SK-N-SH treated with all-trans-retinoic acid at 6 μM for 48 hours (cell line): ENCODE results near the gene UBE2E1.

ENCODE experiments used
- ATAC-seq: fragments of 200-7000 bp; cut with Tn5 transposase; 3 replicates; pipeline ENCODE4 v1.9.1; 2020; ENCODE audit warnings: mild to moderate bottlenecking, moderate library complexity
- ARNTL ChIP-seq: fragments of 450-650 bp; formaldehyde crosslinking; IDR thresholded peaks from 2 replicates; pipeline ENCODE4 v1.5.0; 2020; ENCODE audit warnings: low read depth, mild to moderate bottlenecking, moderate library complexity, borderline replicate concordance
- BACH2 ChIP-seq: fragments of 250-450 bp; sonication (Bioruptor Pico); IDR thresholded peaks from 2 replicates; pipeline ENCODE4 v1.9.0; 2021; ENCODE audit warnings: mild to moderate bottlenecking, borderline replicate concordance
- CSDC2 ChIP-seq: fragments of 250-450 bp; sonication (Bioruptor Pico); IDR thresholded peaks from 2 replicates; pipeline ENCODE4 v1.5.0; 2020; ENCODE audit warnings: mild to moderate bottlenecking, moderate library complexity
- CSRNP3 ChIP-seq: fragments of 250-450 bp; sonication (Bioruptor Pico); IDR thresholded peaks from 2 replicates; pipeline ENCODE4 v1.5.1; 2021; ENCODE audit warnings: mild to moderate bottlenecking, moderate library complexity
- ESRRG ChIP-seq: fragments of 250-450 bp; sonication (Bioruptor Pico); IDR thresholded peaks from 2 replicates; pipeline ENCODE4 v1.6.1; 2021; ENCODE audit warnings: mild to moderate bottlenecking
- GLIS3 ChIP-seq: fragments of 250-450 bp; sonication (Bioruptor Pico); IDR thresholded peaks from 2 replicates; pipeline ENCODE4 v1.5.0; 2020; ENCODE audit warnings: mild to moderate bottlenecking, moderate library complexity
- ISL1 ChIP-seq: fragments of 250-450 bp; sonication (Bioruptor Pico); IDR thresholded peaks from 2 replicates; pipeline ENCODE4 v2.1.2; 2022; ENCODE audit warnings: mild to moderate bottlenecking, moderate library complexity
- OSR1 ChIP-seq: fragments of 250-450 bp; sonication (Bioruptor Pico); IDR thresholded peaks from 2 replicates; pipeline ENCODE4 v1.8.0; 2022; ENCODE audit warnings: moderate library complexity, mild to moderate bottlenecking, inconsistent platforms
- PATZ1 ChIP-seq: fragments of 250-450 bp; sonication (Bioruptor Pico); IDR thresholded peaks from 2 replicates; pipeline ENCODE4 v1.8.0; 2020; ENCODE audit warnings: mild to moderate bottlenecking, moderate library complexity, borderline replicate concordance
- RARB ChIP-seq: fragments of 250-450 bp; sonication (Bioruptor Pico); IDR thresholded peaks from 2 replicates; pipeline ENCODE4 v1.8.0; 2021; ENCODE audit warnings: mild to moderate bottlenecking, moderate library complexity
- TCF4 ChIP-seq: fragments of 250-450 bp; sonication (Bioruptor Pico); IDR thresholded peaks from 2 replicates; pipeline ENCODE4 v1.8.0; 2021; ENCODE audit warnings: mild to moderate bottlenecking, moderate library complexity, borderline replicate concordance
- TOX ChIP-seq: fragments of 250-450 bp; sonication (Bioruptor Pico); IDR thresholded peaks from 2 replicates; pipeline ENCODE4 v1.8.0; 2021; ENCODE audit warnings: mild to moderate bottlenecking, moderate library complexity, borderline replicate concordance
- TSHZ2 ChIP-seq: fragments of 250-450 bp; sonication (Bioruptor Pico); IDR thresholded peaks from 2 replicates; pipeline ENCODE4 v1.5.0; 2020; ENCODE audit warnings: mild to moderate bottlenecking, moderate library complexity
- ZC3H10 ChIP-seq: fragments of 250-450 bp; sonication (Bioruptor Pico); IDR thresholded peaks from 2 replicates; pipeline ENCODE4 v1.5.1; 2021; ENCODE audit warnings: mild to moderate bottlenecking, moderate library complexity
- ZFP30 ChIP-seq: fragments of 450-650 bp; formaldehyde crosslinking; IDR thresholded peaks from 2 replicates; pipeline ENCODE4 v1.5.0; 2022; ENCODE audit warnings: mild to moderate bottlenecking, moderate library complexity
- ZNF565 ChIP-seq: fragments of 450-650 bp; formaldehyde crosslinking; conservative IDR thresholded peaks from 2 replicates; pipeline ENCODE4 v1.5.0; 2020; ENCODE audit warnings: low read depth, mild to moderate bottlenecking, moderate library complexity
- ZNF70 ChIP-seq: fragments of 450-650 bp; formaldehyde crosslinking; IDR thresholded peaks from 2 replicates; pipeline ENCODE4 v1.5.0; 2020; ENCODE audit warnings: mild to moderate bottlenecking, moderate library complexity
- ZNF8 ChIP-seq: fragments of 450-650 bp; formaldehyde crosslinking; IDR thresholded peaks from 2 replicates; pipeline ENCODE4 v1.5.0; 2020; ENCODE audit warnings: mild to moderate bottlenecking, moderate library complexity
- TF ChIP-seq, protein P1 (sequence below): fragments of 250-450 bp; sonication (Bioruptor Pico); IDR thresholded peaks from 2 replicates; pipeline ENCODE4 v1.8.0; 2021; ENCODE audit warnings: low read depth, mild to moderate bottlenecking, moderate library complexity, borderline replicate concordance
- TF ChIP-seq, protein P2 (sequence below): fragments of 250-450 bp; sonication (Bioruptor Pico); IDR thresholded peaks from 2 replicates; pipeline ENCODE4 v1.5.1; 2020; ENCODE audit warnings: low read depth, mild to moderate bottlenecking, moderate library complexity

Gene UBE2E1

DNA sequence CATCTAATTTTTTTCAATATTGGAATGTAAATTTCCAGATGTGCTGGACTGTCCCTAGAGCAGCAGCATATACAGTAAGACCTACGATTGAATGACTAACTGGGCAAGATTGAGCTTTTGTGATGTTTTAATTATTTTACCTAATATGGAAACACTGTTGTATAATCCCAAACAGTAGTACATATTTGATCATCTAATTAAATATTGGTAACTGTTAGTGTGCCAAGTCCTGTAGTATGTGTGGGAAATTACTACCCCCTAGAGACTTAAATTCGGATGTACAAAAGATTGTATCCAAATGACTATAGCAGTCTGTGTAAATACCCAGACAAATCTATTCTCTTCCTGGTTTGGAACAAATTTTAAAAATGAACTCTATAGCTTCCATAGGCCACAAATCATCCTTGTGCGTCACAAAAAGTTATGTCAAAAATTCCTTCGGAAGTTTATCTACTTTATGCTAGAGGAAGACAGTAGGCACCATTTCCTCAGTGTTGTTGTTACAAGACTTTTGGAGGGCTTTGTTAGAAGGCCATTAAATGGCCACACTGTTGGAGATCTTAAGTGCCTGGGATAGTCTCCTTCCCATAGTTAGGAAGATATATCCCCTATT lies 69.5 kb downstream of the UBE2E1 start:
- ATAC-seq, result no peak
- no peak for TF ChIP-seq RARB
- no peak for TF ChIP-seq ZFP30 (CRISPR knock-in tag)
- TF ChIP-seq ESRRG (CRISPR knock-in tag), result no peak
- TF ChIP-seq CSRNP3 (CRISPR knock-in tag), result no peak
- TF ChIP-seq ISL1 (CRISPR knock-in tag), result no peak
- no peak for TF ChIP-seq ZNF565 (CRISPR knock-in tag)
- no peak for TF ChIP-seq ZNF70
- TF ChIP-seq PATZ1 (CRISPR knock-in tag), result no peak
- no peak for TF ChIP-seq GLIS3 (CRISPR knock-in tag)
- TF ChIP-seq BACH2 (CRISPR knock-in tag), result no peak
- no peak for TF ChIP-seq CSDC2 (CRISPR knock-in tag)
- TF ChIP-seq, protein P1, sequence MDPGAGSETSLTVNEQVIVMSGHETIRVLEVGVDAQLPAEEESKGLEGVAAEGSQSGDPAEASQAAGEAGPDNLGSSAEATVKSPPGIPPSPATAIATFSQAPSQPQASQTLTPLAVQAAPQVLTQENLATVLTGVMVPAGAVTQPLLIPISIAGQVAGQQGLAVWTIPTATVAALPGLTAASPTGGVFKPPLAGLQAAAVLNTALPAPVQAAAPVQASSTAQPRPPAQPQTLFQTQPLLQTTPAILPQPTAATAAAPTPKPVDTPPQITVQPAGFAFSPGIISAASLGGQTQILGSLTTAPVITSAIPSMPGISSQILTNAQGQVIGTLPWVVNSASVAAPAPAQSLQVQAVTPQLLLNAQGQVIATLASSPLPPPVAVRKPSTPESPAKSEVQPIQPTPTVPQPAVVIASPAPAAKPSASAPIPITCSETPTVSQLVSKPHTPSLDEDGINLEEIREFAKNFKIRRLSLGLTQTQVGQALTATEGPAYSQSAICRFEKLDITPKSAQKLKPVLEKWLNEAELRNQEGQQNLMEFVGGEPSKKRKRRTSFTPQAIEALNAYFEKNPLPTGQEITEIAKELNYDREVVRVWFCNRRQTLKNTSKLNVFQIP, result no peak
- TF ChIP-seq, protein P2, sequence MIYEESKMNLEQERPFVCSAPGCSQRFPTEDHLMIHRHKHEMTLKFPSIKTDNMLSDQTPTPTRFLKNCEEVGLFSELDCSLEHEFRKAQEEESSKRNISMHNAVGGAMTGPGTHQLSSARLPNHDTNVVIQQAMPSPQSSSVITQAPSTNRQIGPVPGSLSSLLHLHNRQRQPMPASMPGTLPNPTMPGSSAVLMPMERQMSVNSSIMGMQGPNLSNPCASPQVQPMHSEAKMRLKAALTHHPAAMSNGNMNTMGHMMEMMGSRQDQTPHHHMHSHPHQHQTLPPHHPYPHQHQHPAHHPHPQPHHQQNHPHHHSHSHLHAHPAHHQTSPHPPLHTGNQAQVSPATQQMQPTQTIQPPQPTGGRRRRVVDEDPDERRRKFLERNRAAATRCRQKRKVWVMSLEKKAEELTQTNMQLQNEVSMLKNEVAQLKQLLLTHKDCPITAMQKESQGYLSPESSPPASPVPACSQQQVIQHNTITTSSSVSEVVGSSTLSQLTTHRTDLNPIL (CRISPR knock-in tag), result no peak
- no peak for TF ChIP-seq ARNTL (CRISPR knock-in tag)
- no peak for TF ChIP-seq TCF4 (CRISPR knock-in tag)

GRCh38 chr3:23876923-23877322 lies 71.2 kb downstream of the UBE2E1 start:
- ATAC-seq, result no peak
- no peak for TF ChIP-seq ZNF70
- TF ChIP-seq GLIS3 (CRISPR knock-in tag), result no peak
- TF ChIP-seq ARNTL (CRISPR knock-in tag), result no peak
- no peak for TF ChIP-seq TCF4 (CRISPR knock-in tag)
- no peak for TF ChIP-seq TSHZ2 (CRISPR knock-in tag)
- no peak for TF ChIP-seq ZNF565 (CRISPR knock-in tag)
- no peak for TF ChIP-seq PATZ1 (CRISPR knock-in tag)
- no peak for TF ChIP-seq CSRNP3 (CRISPR knock-in tag)
- TF ChIP-seq OSR1 (CRISPR knock-in tag), result no peak
- TF ChIP-seq RARB, result no peak
- TF ChIP-seq TOX (CRISPR knock-in tag), result no peak
- TF ChIP-seq ZC3H10 (CRISPR knock-in tag), result no peak
- no peak for TF ChIP-seq ZFP30 (CRISPR knock-in tag)
- TF ChIP-seq CSDC2 (CRISPR knock-in tag), result no peak
- TF ChIP-seq ZNF8 (CRISPR knock-in tag), result no peak
- TF ChIP-seq, protein P1, result no peak
- no peak for TF ChIP-seq ESRRG (CRISPR knock-in tag)
